GM19324 (cell line): Measurements from ENCODE around the gene GDF11.

ENCODE experiments used
- ATAC-seq: cut with Tn5 transposase; IDR thresholded peaks from one replicate; pipeline ENCODE4 v1.9.1; 2021; ENCODE audit warnings: mild to moderate bottlenecking, moderate library complexity; ENCODE audit not compliant: unreplicated experiment, low FRiP score

The GDF11 gene

DNA sequence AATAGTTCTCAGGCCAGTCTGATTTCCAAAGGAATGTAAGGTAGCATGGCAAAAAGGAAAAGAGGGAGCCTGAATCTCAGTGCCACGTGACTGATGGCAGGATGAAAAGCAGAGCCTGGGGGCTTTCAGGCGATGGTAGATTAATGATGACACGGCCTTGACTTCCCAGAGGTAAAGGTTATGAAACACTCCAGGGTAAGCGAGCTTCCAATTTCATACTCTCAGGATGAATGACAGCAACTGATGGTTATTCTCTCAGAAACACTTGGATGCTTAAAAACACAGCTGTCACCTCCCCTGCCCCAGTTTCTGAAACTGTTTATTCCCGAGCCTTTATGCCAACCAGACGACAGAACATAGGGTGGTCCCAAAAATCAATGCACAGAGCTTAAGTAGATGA is 28.8 kb downstream of the GDF11 start:
- ATAC-seq = no peak

DNA sequence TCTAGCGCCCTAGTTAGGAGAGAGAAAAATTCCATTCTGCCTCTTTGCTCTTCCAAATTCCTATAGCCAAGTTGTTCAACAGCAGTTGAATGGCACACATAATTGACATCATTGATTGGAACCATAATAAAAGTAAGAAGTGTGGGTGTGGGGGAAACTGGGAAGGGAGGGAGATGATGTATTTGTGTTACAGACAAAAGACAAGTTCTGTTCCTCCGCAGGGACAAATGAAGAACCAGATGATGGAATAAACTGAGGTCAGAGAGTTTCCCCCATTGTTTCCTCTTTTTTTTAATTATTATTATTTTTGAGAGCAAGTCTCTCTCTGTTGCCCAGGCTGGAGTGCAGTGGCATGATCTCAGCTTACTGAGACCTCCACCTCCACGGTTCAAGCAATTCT is 34.9 kb downstream of the GDF11 start:
- no peak for ATAC-seq

DNA sequence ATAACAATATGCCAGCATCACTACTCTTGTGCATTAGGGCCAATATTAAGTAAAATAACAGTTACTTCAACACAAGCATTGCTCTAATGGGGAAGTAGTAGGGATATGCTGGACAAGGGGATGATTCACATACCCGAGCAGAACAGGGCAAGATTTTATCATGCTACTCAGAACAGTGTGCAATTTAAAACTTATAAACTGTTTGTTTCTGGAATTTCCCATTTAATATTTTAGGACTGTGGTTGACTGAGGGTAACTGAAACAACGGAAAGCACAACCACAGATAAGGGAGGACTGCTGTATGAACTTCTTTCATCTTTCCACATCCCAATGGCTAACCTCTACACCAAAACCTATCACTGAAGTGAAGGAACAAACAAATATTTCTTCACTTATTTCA is 37.8 kb downstream of the GDF11 start:
- no peak for ATAC-seq

DNA sequence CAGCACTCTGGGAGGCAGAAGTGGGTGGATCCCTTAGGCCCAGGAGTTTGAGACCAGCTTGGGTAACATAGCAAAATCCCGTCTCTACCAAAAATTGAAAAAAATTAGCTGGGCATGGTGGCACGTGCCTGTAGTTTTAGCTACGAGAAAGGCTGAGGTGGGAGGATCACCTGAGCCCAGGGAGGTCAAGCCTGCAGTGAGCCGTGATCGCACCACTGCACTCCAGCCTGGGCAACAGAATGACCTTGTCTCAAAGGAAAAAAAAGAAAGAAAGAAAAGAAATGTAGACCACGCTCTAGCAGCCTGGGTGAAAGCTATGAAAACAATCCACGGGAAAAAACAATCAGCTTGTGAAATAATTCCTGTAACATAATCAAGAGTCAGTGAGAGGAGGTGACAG is 45.6 kb downstream of the GDF11 start:
- no peak for ATAC-seq

DNA sequence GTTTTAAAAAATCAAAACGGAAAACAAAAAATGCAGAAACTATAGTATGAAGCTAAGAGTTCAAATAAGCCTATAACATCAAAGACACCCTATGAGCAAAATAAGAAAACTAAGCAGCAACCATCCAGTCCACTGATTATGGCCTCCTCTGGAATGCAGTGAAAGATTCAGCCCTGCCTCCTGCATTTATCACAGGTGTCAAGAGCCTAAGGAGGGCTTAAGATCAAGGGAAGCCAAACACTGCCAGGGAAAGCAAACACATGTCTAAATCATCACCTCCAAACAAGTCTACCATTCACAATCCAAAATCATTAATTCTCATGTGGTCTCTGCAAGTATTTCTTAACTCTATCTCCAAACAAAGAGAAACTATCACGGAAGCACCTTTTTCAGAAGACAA is 46.2 kb downstream of the GDF11 start:
- ATAC-seq = no peak

DNA sequence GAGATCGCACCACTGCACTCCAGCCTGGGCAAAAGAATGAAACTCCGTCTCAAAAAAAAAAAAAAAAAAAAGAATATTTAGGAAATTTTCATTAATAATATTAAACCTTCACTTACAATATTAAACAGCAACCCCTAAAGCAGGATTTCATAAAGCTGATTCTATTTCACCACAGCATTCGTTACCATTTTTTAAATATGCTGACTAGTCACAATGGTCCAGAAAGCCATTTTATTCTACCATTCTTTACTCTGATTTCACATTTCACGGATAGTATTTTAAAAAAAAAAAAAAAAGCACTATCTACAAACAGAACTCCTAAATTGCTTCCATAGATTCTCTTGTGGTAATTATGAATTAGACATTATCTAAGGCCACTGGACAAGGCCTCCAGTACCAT is 47.0 kb downstream of the GDF11 start:
- ATAC-seq = no peak

DNA sequence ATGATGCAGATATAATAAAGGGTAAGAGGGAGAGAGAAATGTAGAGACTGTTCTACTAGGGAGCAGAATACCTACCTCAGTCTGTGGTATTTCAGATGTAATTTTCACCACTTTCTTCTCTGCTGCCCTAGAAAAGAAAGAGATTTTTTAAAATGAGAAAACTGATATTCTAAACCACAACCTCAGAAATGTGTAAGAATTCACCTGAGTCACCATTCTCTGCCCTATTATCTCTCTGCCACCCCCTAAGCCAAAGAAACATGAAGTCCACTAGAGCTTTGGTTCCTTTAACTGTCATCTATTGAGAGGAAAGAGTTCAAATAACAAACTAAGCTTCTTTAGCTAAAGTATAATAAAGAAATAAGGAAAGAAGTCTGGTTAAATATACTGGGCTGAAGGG is 53.0 kb downstream of the GDF11 start:
- ATAC-seq = no peak

DNA sequence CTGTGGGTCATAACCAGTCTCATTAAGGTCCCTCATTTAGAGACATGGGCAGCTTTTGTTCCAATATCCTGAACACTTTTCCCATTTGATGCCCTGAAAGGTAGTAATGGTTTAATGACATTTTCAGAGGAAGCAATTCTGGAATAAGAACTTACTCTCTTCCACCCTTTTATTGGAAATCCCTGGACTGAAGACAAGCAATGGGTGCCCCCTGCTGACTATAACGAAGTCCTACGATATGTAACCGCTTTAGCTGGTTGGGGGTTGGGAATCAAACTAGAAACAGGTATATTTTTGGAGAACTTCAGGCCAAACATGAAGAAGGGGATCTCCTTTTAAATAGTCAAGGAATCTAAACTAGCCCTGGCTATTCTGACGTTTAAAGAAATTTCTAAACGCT is 54.1 kb downstream of the GDF11 start:
- no peak for ATAC-seq

DNA sequence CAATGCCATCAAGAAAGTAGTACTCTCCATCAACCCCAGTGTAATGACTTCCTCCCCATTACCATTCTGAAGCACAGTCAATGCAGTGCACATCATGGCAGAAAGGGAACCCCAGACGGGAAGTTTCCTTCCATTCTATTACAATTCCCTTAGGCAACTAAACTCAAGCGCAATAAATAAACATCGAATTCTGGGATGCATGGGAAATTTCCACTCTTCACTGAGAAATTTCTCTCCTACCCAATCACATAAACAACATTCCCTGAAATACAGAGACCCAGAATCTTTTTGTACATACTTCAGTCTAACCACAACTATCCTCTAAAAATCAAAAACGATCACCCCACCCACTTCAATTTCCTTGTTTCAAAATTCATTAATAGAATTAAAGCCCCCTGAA is 54.6 kb downstream of the GDF11 start:
- no peak for ATAC-seq
